WTC11 (cell line): ENCODE results near the gene CPXM2. TPM values are rescaled to one million over a fixed set of nuclear protein-coding genes. Genes with fewer than 3 reads are reported as not detected.

Experiments used
- ATAC-seq: fragments of 200-7000 bp; cut with Tn5 transposase; 2 replicates; pipeline ENCODE4 v1.10.0; 2021; ENCODE audit warnings: mild to moderate bottlenecking, moderate library complexity
- CTCF ChIA-PET: fragments of 300-600 bp; sonication (Branson Sonifier 250); formaldehyde crosslinking; loops from one replicate; lab custom pipeline; 2021; ENCODE audit warnings: antibody characterized with exemption; lab: Charles Lee
- POLR2A ChIA-PET: fragments of 350-600 bp; sonication (Branson Sonifier 250); formaldehyde crosslinking; loops from one replicate; lab custom pipeline; 2021; ENCODE audit warnings: antibody characterized with exemption; lab: Charles Lee
- DNase-seq: peaks from one replicate; pipeline ENCODE4 v3.0.0; 2021; ENCODE audit warnings: low spot score
- H3K27ac Mint-ChIP-seq: 2 replicates; pipeline ENCODE4 v1.8.0; 2021; ENCODE audit warnings: mixed read lengths
- H3K27me3 Mint-ChIP-seq: 2 replicates; pipeline ENCODE4 v1.8.0; 2021; ENCODE audit warnings: low read depth, mild to moderate bottlenecking, moderate library complexity, mixed read lengths
- H3K36me3 Mint-ChIP-seq: 2 replicates; pipeline ENCODE4 v1.8.0; 2021; ENCODE audit warnings: mixed read lengths
- H3K4me1 Mint-ChIP-seq: 2 replicates; pipeline ENCODE4 v1.8.0; 2022; ENCODE audit warnings: mixed read lengths
- H3K4me3 Mint-ChIP-seq: 2 replicates; pipeline ENCODE4 v1.8.0; 2021; ENCODE audit warnings: mild to moderate bottlenecking, moderate library complexity, mixed read lengths
- H3K9me3 Mint-ChIP-seq: 2 replicates; pipeline ENCODE4 v1.8.0; 2021; ENCODE audit warnings: mixed read lengths
- ARID4B ChIP-seq: sonication (generic); formaldehyde crosslinking; IDR thresholded peaks from 2 replicates; pipeline ENCODE4 v1.8.0; 2023; ENCODE audit warnings: missing genetic modification reagents, mild to moderate bottlenecking, borderline replicate concordance
- ATF2 ChIP-seq: sonication (generic); formaldehyde crosslinking; IDR thresholded peaks from 2 replicates; pipeline ENCODE4 v1.8.1; 2022; ENCODE audit warnings: low read depth, missing genetic modification reagents, borderline replicate concordance
- E2F4 ChIP-seq: sonication (generic); formaldehyde crosslinking; IDR thresholded peaks from 2 replicates; pipeline ENCODE4 v1.8.1; 2022; ENCODE audit warnings: low read depth, mild to moderate bottlenecking, moderate library complexity, missing genetic modification reagents, borderline replicate concordance
- ELF4 ChIP-seq: sonication (generic); formaldehyde crosslinking; IDR thresholded peaks from 2 replicates; pipeline ENCODE4 v1.8.1; 2022; ENCODE audit warnings: low read depth, mild to moderate bottlenecking, moderate library complexity, missing genetic modification reagents
- ESRRA ChIP-seq: sonication (generic); formaldehyde crosslinking; IDR thresholded peaks from 2 replicates; pipeline ENCODE4 v1.8.1; 2022; ENCODE audit warnings: mild to moderate bottlenecking, missing genetic modification reagents, borderline replicate concordance
- ETV6 ChIP-seq: sonication (generic); formaldehyde crosslinking; IDR thresholded peaks from 2 replicates; pipeline ENCODE4 v1.8.1; 2022; ENCODE audit warnings: mild to moderate bottlenecking, missing genetic modification reagents
- GRHL2 ChIP-seq: fragments of 250-450 bp; sonication (Bioruptor Pico); IDR thresholded peaks from 2 replicates; pipeline ENCODE4 v1.8.0; 2022; ENCODE audit warnings: mild to moderate bottlenecking, moderate library complexity; ENCODE audit not compliant: insufficient replicate concordance, severe bottlenecking
- GTF2I ChIP-seq: fragments of 250-450 bp; sonication (Bioruptor Pico); conservative IDR thresholded peaks from 2 replicates; pipeline ENCODE4 v1.4.0; 2021; ENCODE audit warnings: mild to moderate bottlenecking
- HMGXB4 ChIP-seq: sonication (generic); formaldehyde crosslinking; IDR thresholded peaks from 2 replicates; pipeline ENCODE4 v1.8.1; 2023; ENCODE audit warnings: mild to moderate bottlenecking, moderate library complexity, missing genetic modification reagents
- NFATC4 ChIP-seq: fragments of 250-450 bp; sonication (Bioruptor Pico); IDR thresholded peaks from 2 replicates; pipeline ENCODE4 v1.9.0; 2021; ENCODE audit warnings: mild to moderate bottlenecking
- NR2C2 ChIP-seq: sonication (generic); formaldehyde crosslinking; IDR thresholded peaks from 2 replicates; pipeline ENCODE4 v1.8.0; 2022; ENCODE audit warnings: mild to moderate bottlenecking, missing genetic modification reagents
- NR3C1 ChIP-seq: sonication (generic); formaldehyde crosslinking; conservative IDR thresholded peaks from 2 replicates; pipeline ENCODE4 v1.8.1; 2023; ENCODE audit warnings: low read depth, mild to moderate bottlenecking, missing genetic modification reagents
- RORB ChIP-seq: fragments of 250-450 bp; sonication (Bioruptor Pico); IDR thresholded peaks from 2 replicates; pipeline ENCODE4 v1.9.0; 2021; ENCODE audit warnings: mild to moderate bottlenecking
- SOX15 ChIP-seq: fragments of 250-450 bp; sonication (Bioruptor Pico); IDR thresholded peaks from 2 replicates; pipeline ENCODE4 v1.9.0; 2021; ENCODE audit warnings: mild to moderate bottlenecking
- USF1 ChIP-seq: sonication (generic); formaldehyde crosslinking; IDR thresholded peaks from 2 replicates; pipeline ENCODE4 v1.8.0; 2022; ENCODE audit warnings: mild to moderate bottlenecking, missing genetic modification reagents
- ZNF219 ChIP-seq: sonication (generic); formaldehyde crosslinking; IDR thresholded peaks from 2 replicates; pipeline ENCODE4 v1.8.0; 2023; ENCODE audit warnings: missing genetic modification reagents, mild to moderate bottlenecking, borderline replicate concordance
- ZNF263 ChIP-seq: sonication (generic); formaldehyde crosslinking; IDR thresholded peaks from 2 replicates; pipeline ENCODE4 v1.8.1; 2022; ENCODE audit warnings: low read depth, mild to moderate bottlenecking, moderate library complexity, missing genetic modification reagents
- ZNF317 ChIP-seq: sonication (generic); formaldehyde crosslinking; IDR thresholded peaks from 2 replicates; pipeline ENCODE4 v1.8.1; 2023; ENCODE audit warnings: low read depth, mild to moderate bottlenecking, moderate library complexity, missing genetic modification reagents, borderline replicate concordance
- ZNF423 ChIP-seq: fragments of 250-450 bp; sonication (Bioruptor Pico); IDR thresholded peaks from 2 replicates; pipeline ENCODE4 v2.1.2; 2022; ENCODE audit warnings: mild to moderate bottlenecking, moderate library complexity
- total RNA-seq: library from RNA; stranded (reverse); gene quantifications from 3 replicates; pipeline ENCODE4 v1.2.3, GENCODE V29; 2021
- TF ChIP-seq, protein P1 (sequence below): fragments of 250-450 bp; sonication (Bioruptor Pico); IDR thresholded peaks from 2 replicates; pipeline ENCODE4 v1.9.0; 2021; ENCODE audit warnings: mild to moderate bottlenecking
- TF ChIP-seq, protein P2 (sequence below): fragments of 250-450 bp; sonication (Bioruptor Pico); IDR thresholded peaks from 2 replicates; pipeline ENCODE4 v1.9.0; 2021; ENCODE audit warnings: moderate library complexity, mild to moderate bottlenecking, inconsistent platforms, borderline replicate concordance
- TF ChIP-seq, protein P3 (sequence below): sonication (generic); formaldehyde crosslinking; IDR thresholded peaks from 2 replicates; pipeline ENCODE4 v1.8.0; 2023; ENCODE audit warnings: missing genetic modification reagents

CPXM2 gene
- total RNA-seq, 1 experiment from 2014 or later: 3.4 TPM

- Mint-ChIP-seq H3K27me3 (no peaks in the 10 kb centered on the region), H3K9me3 (peaks cover 10% of the 10 kb centered on the region), H3K36me3 (peaks cover 11% of the 10 kb centered on the region), H3K4me3 (no peak overlapping the region)
- ATAC-seq (no peak), DNase-seq (no peak)
- ChIA-PET POLR2A (interaction anchor here (0.6 kb wide), 1 partner anchor 593 kb away, joined by 5 read pairs; no protein-coding TSS in a partner anchor), CTCF (interaction anchor here (1.7 kb wide), 1 partner anchor 178 kb away, joined by 4 read pairs; no protein-coding TSS in a partner anchor)
- TF ChIP-seq ETV6 (CRISPR knock-in tag): no peak
- no peak for TF ChIP-seq NR2C2 (CRISPR knock-in tag)
- TF ChIP-seq RORB (CRISPR knock-in tag): no peak
- no peak for TF ChIP-seq ESRRA (CRISPR knock-in tag)
- TF ChIP-seq E2F4 (CRISPR knock-in tag): no peak
- TF ChIP-seq ZNF423 (CRISPR knock-in tag): no peak
- TF ChIP-seq ATF2 (CRISPR knock-in tag): no peak
- TF ChIP-seq ZNF263: no peak
- no peak for TF ChIP-seq NR3C1 (CRISPR knock-in tag)
- TF ChIP-seq, protein P1, sequence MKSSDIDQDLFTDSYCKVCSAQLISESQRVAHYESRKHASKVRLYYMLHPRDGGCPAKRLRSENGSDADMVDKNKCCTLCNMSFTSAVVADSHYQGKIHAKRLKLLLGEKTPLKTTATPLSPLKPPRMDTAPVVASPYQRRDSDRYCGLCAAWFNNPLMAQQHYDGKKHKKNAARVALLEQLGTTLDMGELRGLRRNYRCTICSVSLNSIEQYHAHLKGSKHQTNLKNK: no peak
- TF ChIP-seq GTF2I: no peak
- no peak for TF ChIP-seq ELF4 (CRISPR knock-in tag)
- TF ChIP-seq, all 79 proteins: peak for 0
- H3K4me1 Mint-ChIP-seq: peaks cover 21% of the 10 kb centered on the region
- no peak overlapping the region for H3K27ac Mint-ChIP-seq
These were observed 50.5 kb downstream of the CPXM2 start for GRCh38 chr10:123841115-123841514.

- ChIA-PET POLR2A (interaction anchor here (0.6 kb wide), 1 partner anchor 592 kb away, joined by 5 read pairs; no protein-coding TSS in a partner anchor), CTCF (interaction anchor here (1.0 to 1.7 kb wide), 2 partner anchors 25 to 177 kb away, joined by 3 to 4 read pairs; no protein-coding TSS in a partner anchor)
- H3K36me3 Mint-ChIP-seq: peaks cover 9% of the 10 kb centered on the region
- H3K9me3 Mint-ChIP-seq: peaks cover 8% of the 10 kb centered on the region
- no peaks in the 10 kb centered on the region; the same call in 1 of the 2 replicates for H3K27me3 Mint-ChIP-seq
- H3K4me1 Mint-ChIP-seq: peaks cover 21% of the 10 kb centered on the region
- no peak overlapping the region for H3K4me3 Mint-ChIP-seq
- no peak for DNase-seq
- ATAC-seq: no peak
- no peak overlapping the region for H3K27ac Mint-ChIP-seq
- TF ChIP-seq USF1 (no peak), HMGXB4 (CRISPR knock-in tag) (no peak), GRHL2 (no peak), ZNF219 (no peak), ZNF263 (no peak), ZNF317 (CRISPR knock-in tag) (no peak), ATF2 (CRISPR knock-in tag) (no peak), ARID4B (CRISPR knock-in tag) (no peak), NFATC4 (no peak), SOX15 (no peak)
- TF ChIP-seq, protein P2, sequence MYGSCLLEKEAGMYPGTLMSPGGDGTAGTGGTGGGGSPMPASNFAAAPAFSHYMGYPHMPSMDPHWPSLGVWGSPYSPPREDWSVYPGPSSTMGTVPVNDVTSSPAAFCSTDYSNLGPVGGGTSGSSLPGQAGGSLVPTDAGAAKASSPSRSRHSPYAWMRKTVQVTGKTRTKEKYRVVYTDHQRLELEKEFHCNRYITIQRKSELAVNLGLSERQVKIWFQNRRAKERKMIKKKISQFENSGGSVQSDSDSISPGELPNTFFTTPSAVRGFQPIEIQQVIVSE (CRISPR knock-in tag): no peak
- TF ChIP-seq, protein P3, sequence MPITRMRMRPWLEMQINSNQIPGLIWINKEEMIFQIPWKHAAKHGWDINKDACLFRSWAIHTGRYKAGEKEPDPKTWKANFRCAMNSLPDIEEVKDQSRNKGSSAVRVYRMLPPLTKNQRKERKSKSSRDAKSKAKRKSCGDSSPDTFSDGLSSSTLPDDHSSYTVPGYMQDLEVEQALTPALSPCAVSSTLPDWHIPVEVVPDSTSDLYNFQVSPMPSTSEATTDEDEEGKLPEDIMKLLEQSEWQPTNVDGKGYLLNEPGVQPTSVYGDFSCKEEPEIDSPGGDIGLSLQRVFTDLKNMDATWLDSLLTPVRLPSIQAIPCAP: no peak
These were observed 50.9 kb downstream of the CPXM2 start for GRCh38 chr10:123840714-123841113.
